Caco-2 (cell line): Measurements from ENCODE around the gene SOHLH2. TPM values are rescaled to one million over a fixed set of nuclear protein-coding genes. Genes with fewer than 3 reads are reported as not detected.

Experiments used
- BruUV-seq: library from RNA; stranded (reverse); fragments of 400-500 nt; replicated peaks from 2 replicates; lab custom pipeline; 2021; lab: Mats Ljungman, UMichigan
- CTCF ChIA-PET: fragments of 300-600 bp; sonication (Branson Sonifier 250); formaldehyde crosslinking; loops from one replicate; lab custom pipeline; 2022; ENCODE audit warnings: antibody characterized with exemption; lab: Charles Lee
- POLR2A ChIA-PET: fragments of 300-600 bp; sonication (Branson Sonifier 250); formaldehyde crosslinking; loops from one replicate; lab custom pipeline; 2022; ENCODE audit warnings: antibody characterized with exemption; lab: Charles Lee
- DNase-seq, 2 experiments: peaks; one replicate each; pipeline versions ENCODE4 v3.0.0 to v3.0.0-alpha.2; 2020 to 2022
- H3K27me3 ChIP-seq: replicated peaks from 2 replicates; pipeline ENCODE4 v1.6.0; 2011; ENCODE audit warnings: low read length; ENCODE audit not compliant: control insufficient read depth, insufficient read depth
- H3K36me3 ChIP-seq: 2 replicates; pipeline ENCODE4 v1.5.1; 2011; ENCODE audit warnings: low read length; ENCODE audit not compliant: control insufficient read depth, insufficient read depth
- H3K4me1 ChIP-seq: fragments of 250-450 bp; sonication (Bioruptor Pico); 2 replicates; pipeline ENCODE4 v1.5.1; 2020; ENCODE audit warnings: mild to moderate bottlenecking
- H3K4me3 ChIP-seq: 2 replicates; pipeline ENCODE4 v1.5.1; 2011; ENCODE audit warnings: low read depth, mild to moderate bottlenecking, control low read depth, low read length
- H3K9me3 ChIP-seq: fragments of 250-450 bp; sonication (Bioruptor Pico); 2 replicates; pipeline ENCODE4 v1.5.1; 2020; ENCODE audit warnings: mild to moderate bottlenecking, moderate library complexity
- H3K27ac Mint-ChIP-seq: one replicate; pipeline ENCODE4 v1.8.0; 2022; ENCODE audit warnings: mixed read lengths; ENCODE audit not compliant: unreplicated experiment
- H3K27me3 Mint-ChIP-seq: one replicate; pipeline ENCODE4 v1.8.0; 2022; ENCODE audit warnings: mixed read lengths; ENCODE audit not compliant: insufficient read depth, unreplicated experiment
- H3K36me3 Mint-ChIP-seq: one replicate; pipeline ENCODE4 v1.8.0; 2022; ENCODE audit warnings: mild to moderate bottlenecking, mixed read lengths; ENCODE audit not compliant: insufficient read depth, unreplicated experiment
- H3K4me1 Mint-ChIP-seq: one replicate; pipeline ENCODE4 v1.8.0; 2022; ENCODE audit warnings: low read depth, mixed read lengths; ENCODE audit not compliant: unreplicated experiment
- H3K4me3 Mint-ChIP-seq: one replicate; pipeline ENCODE4 v1.8.0; 2022; ENCODE audit warnings: mild to moderate bottlenecking, moderate library complexity, mixed read lengths; ENCODE audit not compliant: unreplicated experiment
- H3K9me3 Mint-ChIP-seq: one replicate; pipeline ENCODE4 v1.8.0; 2022; ENCODE audit warnings: mixed read lengths; ENCODE audit not compliant: unreplicated experiment
- intact Hi-C: fragments of 100-400 bp; cut with micrococcal nuclease; formaldehyde crosslinking; loops from one replicate; pipeline ENCODE4 v1.10.0; 2022; ENCODE audit not compliant: unreplicated experiment
- total RNA-seq: library from RNA; stranded (reverse); gene quantifications from 2 replicates; pipeline ENCODE4 v1.2.3, GENCODE V29; 2022
- TF ChIP-seq, protein P1 (sequence below), 2 experiments: fragments of 200-600 bp in 1 of 2; IDR thresholded peaks; 1 replicate in 1 of 2; 2 replicates in 1 of 2; pipeline versions ENCODE4 v1.5.1 to v1.8.0; 2011 to 2022; ENCODE audit warnings: antibody characterized with exemption in 1 of 2, control low read depth in 1 of 2, inconsistent platforms in 1 of 2, low read depth in 1 of 2, low read length in 1 of 2, mild to moderate bottlenecking in 1 of 2, moderate library complexity in 1 of 2; ENCODE audit not compliant: insufficient read depth in 1 of 2, severe bottlenecking in 1 of 2, unreplicated experiment in 1 of 2

Gene SOHLH2
- total RNA-seq, 1 experiment from 2014 or later, result not detected

DNA sequence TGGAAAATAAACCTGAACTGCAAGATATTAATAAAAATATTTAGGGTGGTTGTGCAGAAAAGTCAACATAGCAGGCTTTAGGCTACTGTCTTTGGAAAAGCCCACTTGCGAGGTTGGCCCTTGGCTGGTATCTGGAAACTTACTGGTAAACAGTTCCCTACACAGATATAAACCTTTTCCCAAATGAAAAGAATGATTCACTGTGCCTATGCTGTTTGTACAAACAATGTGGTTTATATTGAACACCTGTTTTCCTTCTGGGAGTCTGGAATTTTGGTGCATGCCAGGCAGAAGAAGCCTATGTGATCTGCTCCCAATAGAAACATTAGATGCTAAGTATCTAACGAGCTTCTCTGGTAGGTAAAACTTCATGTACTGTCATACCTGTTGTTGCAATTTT is 29.7 kb upstream of the SOHLH2 start:
- Mint-ChIP-seq H3K4me1 (no peaks in the 10 kb centered on the region), H3K27me3 (peaks cover under 1% of the 10 kb centered on the region), H3K4me3 (no peak overlapping the region), H3K36me3 (no peaks in the 10 kb centered on the region), H3K27ac (no peak overlapping the region), H3K9me3 (no peaks in the 10 kb centered on the region)
- Histone ChIP-seq H3K27me3 (no peaks in the 10 kb centered on the region), H3K4me3 (no peak overlapping the region), H3K36me3 (no peaks in the 10 kb centered on the region), H3K4me1 (no peaks in the 10 kb centered on the region), H3K9me3 (no peaks in the 10 kb centered on the region)
- BruUV-seq, result no TSS peak
- intact Hi-C loops, result no loop called here
- ChIA-PET POLR2A (no interaction called here), CTCF (no interaction called here)
- TF ChIP-seq, protein P1, sequence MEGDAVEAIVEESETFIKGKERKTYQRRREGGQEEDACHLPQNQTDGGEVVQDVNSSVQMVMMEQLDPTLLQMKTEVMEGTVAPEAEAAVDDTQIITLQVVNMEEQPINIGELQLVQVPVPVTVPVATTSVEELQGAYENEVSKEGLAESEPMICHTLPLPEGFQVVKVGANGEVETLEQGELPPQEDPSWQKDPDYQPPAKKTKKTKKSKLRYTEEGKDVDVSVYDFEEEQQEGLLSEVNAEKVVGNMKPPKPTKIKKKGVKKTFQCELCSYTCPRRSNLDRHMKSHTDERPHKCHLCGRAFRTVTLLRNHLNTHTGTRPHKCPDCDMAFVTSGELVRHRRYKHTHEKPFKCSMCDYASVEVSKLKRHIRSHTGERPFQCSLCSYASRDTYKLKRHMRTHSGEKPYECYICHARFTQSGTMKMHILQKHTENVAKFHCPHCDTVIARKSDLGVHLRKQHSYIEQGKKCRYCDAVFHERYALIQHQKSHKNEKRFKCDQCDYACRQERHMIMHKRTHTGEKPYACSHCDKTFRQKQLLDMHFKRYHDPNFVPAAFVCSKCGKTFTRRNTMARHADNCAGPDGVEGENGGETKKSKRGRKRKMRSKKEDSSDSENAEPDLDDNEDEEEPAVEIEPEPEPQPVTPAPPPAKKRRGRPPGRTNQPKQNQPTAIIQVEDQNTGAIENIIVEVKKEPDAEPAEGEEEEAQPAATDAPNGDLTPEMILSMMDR (IDR thresholded peaks at IDR 0.05; ENCODE audit: insufficient read depth in 1 of 2, low read depth in 1 of 2, low read length in 1 of 2, severe bottlenecking in 1 of 2, unreplicated experiment in 1 of 2), result no peak
- no peak for DNase-seq

DNA sequence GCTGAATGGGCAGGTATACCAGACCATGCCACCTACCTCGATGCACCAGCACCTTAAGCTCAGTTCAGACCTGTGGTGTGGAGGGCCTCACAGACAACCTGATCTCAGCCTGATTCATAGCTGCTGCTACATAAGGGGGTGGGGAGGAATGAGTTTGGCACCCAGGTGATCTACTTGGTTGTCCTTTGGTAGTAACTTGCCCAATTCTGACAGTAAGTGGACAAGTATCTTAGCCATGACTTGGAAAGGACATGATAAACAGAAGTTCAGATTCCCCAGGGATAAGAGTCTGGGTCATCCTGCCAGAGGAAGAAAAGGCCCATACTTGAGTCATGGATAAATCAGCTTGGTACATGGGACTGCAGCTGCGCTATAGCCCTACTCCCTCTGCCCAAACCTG is 28.4 kb upstream of the SOHLH2 start:
- intact Hi-C loops, result no loop called here
- ChIA-PET CTCF (no interaction called here), POLR2A (no interaction called here)
- H3K36me3 ChIP-seq, result no peaks in the 10 kb centered on the region
- no peak for DNase-seq
- TF ChIP-seq, protein P1 (IDR thresholded peaks at IDR 0.05; ENCODE audit: insufficient read depth in 1 of 2, low read depth in 1 of 2, low read length in 1 of 2, severe bottlenecking in 1 of 2, unreplicated experiment in 1 of 2), result no peak
- H3K4me1 Mint-ChIP-seq, result no peaks in the 10 kb centered on the region
- no peaks in the 10 kb centered on the region for H3K27me3 Mint-ChIP-seq
- H3K4me3 Mint-ChIP-seq, result no peak overlapping the region
- H3K9me3 Mint-ChIP-seq, result no peaks in the 10 kb centered on the region
- H3K9me3 ChIP-seq, result no peaks in the 10 kb centered on the region
- no TSS peak for BruUV-seq
- H3K4me1 ChIP-seq, result no peaks in the 10 kb centered on the region
- H3K4me3 ChIP-seq, result no peak overlapping the region
- H3K27ac Mint-ChIP-seq, result no peak overlapping the region
- no peaks in the 10 kb centered on the region for H3K27me3 ChIP-seq
- H3K36me3 Mint-ChIP-seq, result no peaks in the 10 kb centered on the region

DNA sequence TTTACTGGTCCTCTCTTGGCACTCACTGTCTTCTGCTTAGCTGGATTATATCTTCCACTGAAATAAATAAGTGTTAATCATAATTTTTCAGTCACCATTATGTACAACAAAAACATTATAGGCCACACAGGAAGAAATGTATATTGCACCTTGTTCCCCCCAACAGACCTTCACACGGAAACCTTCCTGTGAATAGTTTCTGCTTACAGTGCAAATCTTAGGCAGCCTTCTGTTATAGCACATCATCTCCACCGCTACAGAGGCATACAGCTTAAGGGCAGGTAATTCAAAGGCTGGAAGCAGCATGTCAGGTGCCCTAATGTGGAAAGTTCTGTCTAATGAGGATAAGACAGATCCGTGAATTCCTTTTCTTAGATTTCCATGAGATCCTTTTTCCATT is 16.9 kb upstream of the SOHLH2 start:
- intact Hi-C loops, result no loop called here
- Mint-ChIP-seq H3K4me3 (no peak overlapping the region), H3K4me1 (no peaks in the 10 kb centered on the region), H3K27me3 (no peaks in the 10 kb centered on the region), H3K9me3 (no peaks in the 10 kb centered on the region), H3K36me3 (no peaks in the 10 kb centered on the region), H3K27ac (no peak overlapping the region)
- Histone ChIP-seq H3K36me3 (no peaks in the 10 kb centered on the region), H3K4me1 (no peaks in the 10 kb centered on the region), H3K9me3 (0 out of 2 replicates have a peak, but pooled peaks cover 4% of the 10 kb centered on the region), H3K4me3 (no peak overlapping the region), H3K27me3 (no peaks in the 10 kb centered on the region)
- ChIA-PET CTCF (no interaction called here), POLR2A (no interaction called here)
- TF ChIP-seq, protein P1 (IDR thresholded peaks at IDR 0.05; ENCODE audit: insufficient read depth in 1 of 2, low read depth in 1 of 2, low read length in 1 of 2, severe bottlenecking in 1 of 2, unreplicated experiment in 1 of 2), result no peak
- no TSS peak for BruUV-seq
- DNase-seq, result no peak
